Calu3 (cell line): ENCODE measurements around the gene VRK3. TPM values are rescaled to one million over a fixed set of nuclear protein-coding genes. Genes with fewer than 3 reads are reported as not detected.

Experiments
- BruUV-seq: library from RNA; stranded (reverse); fragments of 400-500 nt; replicated peaks from 2 replicates; lab custom pipeline; 2021; lab: Mats Ljungman, UMichigan
- CTCF ChIA-PET: fragments of 300-600 bp; sonication (Branson Sonifier 250); formaldehyde crosslinking; loops from one replicate; lab custom pipeline; 2022; ENCODE audit warnings: antibody characterized with exemption; lab: Charles Lee
- DNase-seq: peaks from one replicate; pipeline ENCODE4 v3.0.0; 2022
- H3K27ac Mint-ChIP-seq: one replicate; pipeline ENCODE4 v1.8.0; 2022; ENCODE audit warnings: mixed read lengths; ENCODE audit not compliant: unreplicated experiment
- H3K27me3 Mint-ChIP-seq: one replicate; pipeline ENCODE4 v1.8.0; 2022; ENCODE audit warnings: mixed read lengths; ENCODE audit not compliant: unreplicated experiment
- H3K36me3 Mint-ChIP-seq: one replicate; pipeline ENCODE4 v1.8.0; 2022; ENCODE audit warnings: mild to moderate bottlenecking, moderate library complexity, mixed read lengths; ENCODE audit not compliant: insufficient read depth, unreplicated experiment
- H3K4me1 Mint-ChIP-seq: one replicate; pipeline ENCODE4 v1.8.0; 2022; ENCODE audit warnings: mild to moderate bottlenecking, low read depth, mixed read lengths; ENCODE audit not compliant: unreplicated experiment
- H3K4me3 Mint-ChIP-seq: one replicate; pipeline ENCODE4 v1.8.0; 2022; ENCODE audit warnings: mild to moderate bottlenecking, low read depth, moderate library complexity, mixed read lengths; ENCODE audit not compliant: unreplicated experiment
- H3K9me3 Mint-ChIP-seq: one replicate; pipeline ENCODE4 v1.8.0; 2022; ENCODE audit warnings: low read depth, mixed read lengths; ENCODE audit not compliant: unreplicated experiment
- CTCF ChIP-seq: fragments of 200-600 bp; IDR thresholded peaks from one replicate; pipeline ENCODE4 v1.8.0; 2022; ENCODE audit warnings: antibody characterized with exemption; ENCODE audit not compliant: unreplicated experiment
- intact Hi-C: fragments of 100-400 bp; cut with micrococcal nuclease; formaldehyde crosslinking; loops from one replicate; pipeline ENCODE4 v1.10.0; 2022; ENCODE audit not compliant: unreplicated experiment
- total RNA-seq: library from RNA; stranded (reverse); gene quantifications from 2 replicates; pipeline ENCODE4 v1.2.3, GENCODE V29; 2022

VRK3 gene
- total RNA-seq, 1 experiment from 2014 or later, result 74.5 TPM

DNA sequence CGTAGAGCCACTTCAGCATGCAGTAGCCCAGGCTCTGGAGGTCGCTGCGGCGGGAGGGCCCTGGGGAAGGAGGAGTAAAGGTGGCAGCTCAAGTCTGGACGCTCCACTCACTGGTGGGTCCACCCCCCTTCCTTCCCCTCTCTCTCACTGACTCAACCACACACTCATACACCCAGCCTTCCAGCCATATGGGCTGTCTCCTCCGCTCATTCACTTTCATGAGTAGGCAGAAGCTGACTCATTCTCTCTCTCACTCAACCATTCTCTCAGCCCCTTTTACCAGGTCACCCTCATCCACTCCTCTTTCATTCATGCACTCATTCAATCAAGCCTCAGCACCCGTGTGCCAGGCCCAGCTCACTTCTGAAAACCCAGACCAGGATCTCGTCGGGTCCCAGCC is 36.7 kb downstream of the VRK3 start:
- CTCF ChIA-PET, result interaction anchor here (0.5 to 0.6 kb wide), 3 partner anchors 24 to 309 kb away, joined by 3 read pairs; no protein-coding TSS in a partner anchor
- DNase-seq, result no peak
- H3K4me1 Mint-ChIP-seq, result no peaks in the 10 kb centered on the region
- peaks cover 26% of the 10 kb centered on the region for H3K36me3 Mint-ChIP-seq
- TF ChIP-seq CTCF, result no peak
- intact Hi-C loops, result no loop called here
- no peak overlapping the region for H3K27ac Mint-ChIP-seq
- BruUV-seq, result no TSS peak
- no peaks in the 10 kb centered on the region for H3K9me3 Mint-ChIP-seq
- H3K27me3 Mint-ChIP-seq, result no peaks in the 10 kb centered on the region
- H3K4me3 Mint-ChIP-seq, result no peak overlapping the region

DNA sequence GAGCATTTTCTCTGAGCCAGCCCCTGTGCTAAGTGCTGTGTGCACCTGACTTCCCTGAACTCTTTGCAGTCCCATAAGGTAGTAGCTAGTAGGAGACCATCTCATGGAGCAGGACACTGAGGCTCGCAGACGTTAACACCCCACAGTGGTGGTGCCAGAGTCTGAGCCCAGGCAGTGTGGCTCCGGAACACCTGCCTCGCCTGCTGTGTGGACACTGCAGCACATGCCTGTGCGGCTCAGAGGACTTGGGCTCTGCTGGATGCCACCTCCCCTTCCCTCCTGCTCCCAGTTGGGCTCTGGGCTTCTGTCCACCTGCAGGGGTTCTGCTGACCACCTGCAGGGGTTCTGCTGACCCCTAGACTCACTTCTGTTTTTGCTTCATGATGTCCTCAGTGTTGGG is 37.2 kb downstream of the VRK3 start:
- DNase-seq, result no peak
- CTCF ChIA-PET, result no interaction called here
- intact Hi-C loops, result no loop called here
- Mint-ChIP-seq H3K27me3 (no peaks in the 10 kb centered on the region), H3K9me3 (no peaks in the 10 kb centered on the region), H3K36me3 (peaks cover 24% of the 10 kb centered on the region), H3K4me3 (no peak overlapping the region), H3K4me1 (no peaks in the 10 kb centered on the region), H3K27ac (no peak overlapping the region)
- BruUV-seq, result no TSS peak
- no peak for TF ChIP-seq CTCF

- no peaks in the 10 kb centered on the region for H3K27me3 Mint-ChIP-seq
Measured at GRCh38 chr19:49987159-49987698, 37.9 kb downstream of the VRK3 start.

GRCh38 chr19:49986354-49986753 is 38.8 kb downstream of the VRK3 start:
- Mint-ChIP-seq H3K27ac (no peak overlapping the region), H3K36me3 (peaks cover 28% of the 10 kb centered on the region), H3K4me3 (no peak overlapping the region), H3K27me3 (no peaks in the 10 kb centered on the region), H3K9me3 (no peaks in the 10 kb centered on the region), H3K4me1 (no peaks in the 10 kb centered on the region)
- no TSS peak for BruUV-seq
- intact Hi-C loops, result no loop called here
- CTCF ChIA-PET, result no interaction called here
- no peak for TF ChIP-seq CTCF
- no peak for DNase-seq

More at GRCh38 chr19:49987159-49987698, 37.9 kb downstream of the VRK3 start:
- TF ChIP-seq CTCF, result no peak
- intact Hi-C loops, result no loop called here
- Mint-ChIP-seq H3K4me1 (no peaks in the 10 kb centered on the region), H3K27ac (peak overlapping the region; percentile 51), H3K4me3 (no peak overlapping the region), H3K9me3 (no peaks in the 10 kb centered on the region), H3K36me3 (peaks cover 23% of the 10 kb centered on the region)
- no TSS peak for BruUV-seq
- CTCF ChIA-PET, result no interaction called here
- DNase-seq, result peak; percentile 80
